Measurements from ENCODE around the gene LBHD1.
"Not testable (repeated sequence)": the region's sequence is repeated elsewhere in the genome, so short reads cannot be mapped to it uniquely, and the experiment has no call there.

LBHD1 gene

DNA sequence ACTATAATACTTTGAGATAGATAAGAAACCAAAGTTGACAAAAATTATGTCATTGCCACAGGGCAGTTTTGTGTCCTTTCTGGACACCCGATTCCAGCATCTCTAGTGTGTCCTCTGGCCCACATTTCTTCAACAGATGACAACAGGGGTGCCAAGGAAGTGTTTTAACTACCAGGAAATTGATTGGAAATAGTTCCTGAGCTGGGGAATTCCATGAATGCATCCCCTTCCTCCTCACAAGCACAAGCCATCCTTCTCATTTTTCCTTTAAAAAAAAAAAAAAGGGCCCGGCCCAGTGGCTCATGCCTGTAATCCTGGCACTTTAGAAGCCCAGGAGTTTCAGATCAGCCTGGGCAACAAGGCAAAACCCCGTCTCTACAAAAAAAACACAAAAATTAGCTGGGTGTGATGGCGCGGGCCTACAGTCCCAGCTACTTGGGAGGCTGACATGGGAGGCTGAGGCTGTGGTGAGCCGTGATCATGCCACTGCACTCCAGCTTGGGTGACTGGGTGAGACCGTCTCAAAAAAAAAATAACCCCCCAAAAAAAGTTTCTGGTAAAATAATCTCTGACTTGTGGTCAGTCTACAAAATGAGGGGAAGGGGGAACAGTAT lies 49.5 kb downstream of the LBHD1 start:
- no peak for DNase-seq (ENCODE audit: low read depth)
- TF ChIP-seq, protein P1, sequence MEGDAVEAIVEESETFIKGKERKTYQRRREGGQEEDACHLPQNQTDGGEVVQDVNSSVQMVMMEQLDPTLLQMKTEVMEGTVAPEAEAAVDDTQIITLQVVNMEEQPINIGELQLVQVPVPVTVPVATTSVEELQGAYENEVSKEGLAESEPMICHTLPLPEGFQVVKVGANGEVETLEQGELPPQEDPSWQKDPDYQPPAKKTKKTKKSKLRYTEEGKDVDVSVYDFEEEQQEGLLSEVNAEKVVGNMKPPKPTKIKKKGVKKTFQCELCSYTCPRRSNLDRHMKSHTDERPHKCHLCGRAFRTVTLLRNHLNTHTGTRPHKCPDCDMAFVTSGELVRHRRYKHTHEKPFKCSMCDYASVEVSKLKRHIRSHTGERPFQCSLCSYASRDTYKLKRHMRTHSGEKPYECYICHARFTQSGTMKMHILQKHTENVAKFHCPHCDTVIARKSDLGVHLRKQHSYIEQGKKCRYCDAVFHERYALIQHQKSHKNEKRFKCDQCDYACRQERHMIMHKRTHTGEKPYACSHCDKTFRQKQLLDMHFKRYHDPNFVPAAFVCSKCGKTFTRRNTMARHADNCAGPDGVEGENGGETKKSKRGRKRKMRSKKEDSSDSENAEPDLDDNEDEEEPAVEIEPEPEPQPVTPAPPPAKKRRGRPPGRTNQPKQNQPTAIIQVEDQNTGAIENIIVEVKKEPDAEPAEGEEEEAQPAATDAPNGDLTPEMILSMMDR (conservative IDR thresholded peaks at IDR 0.05; ENCODE audit: low read length): no peak
- H3K4me3 ChIP-seq (ENCODE audit: low read length): peak overlapping the region; percentile 48

DNA sequence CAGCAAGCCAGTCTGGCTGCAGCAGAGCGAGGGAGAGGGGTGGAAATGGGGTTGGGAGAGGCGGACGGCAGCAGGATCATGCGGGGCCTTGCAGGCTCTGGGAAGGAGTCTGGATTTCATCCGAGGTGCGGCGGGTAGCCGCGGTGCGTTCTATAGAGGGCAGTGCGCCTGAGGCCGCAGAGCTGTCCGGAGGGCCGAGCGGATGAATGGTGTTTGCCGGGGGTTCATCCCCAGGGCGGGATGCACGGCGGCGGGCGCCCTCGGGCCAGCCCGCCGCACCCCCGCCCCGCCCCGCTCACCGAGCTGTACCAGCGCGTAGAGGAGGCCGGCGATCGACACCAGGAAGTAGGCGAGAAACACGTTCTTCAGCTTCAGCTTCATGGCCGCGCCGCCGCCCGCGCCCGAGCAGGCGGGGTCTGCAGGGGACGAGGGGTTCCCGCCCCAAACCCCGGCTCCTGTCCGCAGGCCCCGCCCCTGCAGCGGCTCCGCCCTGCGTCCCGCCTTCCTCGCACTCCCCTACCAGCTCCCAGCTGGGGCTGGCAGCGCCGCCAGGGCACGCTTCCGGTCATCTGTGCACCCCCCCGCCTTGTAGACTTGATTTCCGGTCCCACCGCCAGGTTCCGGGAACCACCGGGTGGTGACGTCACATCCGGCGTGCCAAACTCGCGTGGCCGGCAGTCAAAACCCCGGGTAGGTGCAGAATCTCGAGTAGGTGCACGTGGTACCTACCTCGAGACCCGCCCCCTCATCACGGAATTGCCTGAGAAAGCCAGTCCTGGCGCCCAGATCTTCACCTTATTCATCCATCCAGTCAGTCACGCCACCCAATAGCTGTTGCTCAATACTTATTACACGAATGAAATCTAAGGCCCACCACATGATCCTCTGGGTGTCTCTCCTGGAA lies 50.2 kb downstream of the LBHD1 start, which contains the start of gene B3GAT3:
TSS of gene B3GAT3 (minus strand) at position 420 of the 904 bp plus-strand sequence. CDS start at position 381, 39 bp downstream.
- peak within 1 kb of the TSS; percentile 89 for H3K4me3 ChIP-seq (ENCODE audit: low read length)
- DNase-seq (ENCODE audit: low read depth): peak; percentile 98
- TF ChIP-seq, protein P1 (conservative IDR thresholded peaks at IDR 0.05; ENCODE audit: low read length): no peak

DNA sequence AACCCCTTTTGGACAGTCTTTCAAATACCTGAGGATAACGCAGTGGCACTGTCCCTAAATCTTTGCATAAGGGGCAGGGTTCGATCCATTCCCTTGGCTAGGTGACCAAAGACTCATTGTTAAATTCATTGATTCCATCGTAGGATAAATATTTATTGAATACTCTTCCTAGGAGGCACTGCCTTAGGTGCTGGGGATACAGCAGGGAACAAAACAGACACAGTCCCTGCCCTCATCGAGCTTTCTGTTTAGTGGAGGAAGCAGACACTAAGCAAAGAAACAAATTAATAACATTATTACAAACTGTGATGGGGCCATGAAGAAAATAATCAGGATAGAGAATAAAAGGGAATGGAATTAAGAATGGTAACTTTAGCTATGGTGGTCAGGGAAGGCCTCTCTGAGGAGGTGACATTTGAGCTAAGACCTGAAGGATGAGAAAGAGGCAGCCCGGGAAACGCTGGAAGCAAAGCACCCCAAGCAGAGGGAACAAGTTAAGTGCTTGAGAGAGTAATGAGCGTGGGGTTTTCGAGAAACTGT lies 51.0 kb downstream of the LBHD1 start:
- peak overlapping the region; percentile 89 for H3K4me3 ChIP-seq (ENCODE audit: low read length)
- TF ChIP-seq, protein P1 (conservative IDR thresholded peaks at IDR 0.05; ENCODE audit: low read length): no peak
- DNase-seq (ENCODE audit: low read depth): no peak

DNA sequence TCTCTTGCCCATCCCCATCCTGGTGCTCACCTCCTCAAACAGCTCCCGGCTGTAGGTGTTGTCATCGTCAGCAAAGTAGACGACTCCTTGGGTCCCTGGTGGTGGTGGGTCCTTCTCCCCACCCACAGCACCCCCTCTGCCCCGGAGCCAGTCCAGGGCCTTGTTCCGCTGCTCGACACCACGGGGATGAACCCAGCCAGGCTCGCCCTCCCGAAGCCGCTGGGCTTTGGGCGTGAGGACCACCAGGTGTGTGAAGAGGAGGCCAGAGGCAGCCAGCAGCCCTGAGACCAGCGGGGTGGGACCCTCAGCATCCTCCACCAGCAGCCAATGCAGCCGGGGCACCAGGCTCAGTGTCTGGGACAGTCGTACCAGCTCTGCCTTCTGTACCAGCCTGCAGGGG lies 55.1 kb downstream of the LBHD1 start:
- not testable (repeated sequence) for DNase-seq (ENCODE audit: low read depth); H3K4me3 ChIP-seq (ENCODE audit: low read length)

DNA sequence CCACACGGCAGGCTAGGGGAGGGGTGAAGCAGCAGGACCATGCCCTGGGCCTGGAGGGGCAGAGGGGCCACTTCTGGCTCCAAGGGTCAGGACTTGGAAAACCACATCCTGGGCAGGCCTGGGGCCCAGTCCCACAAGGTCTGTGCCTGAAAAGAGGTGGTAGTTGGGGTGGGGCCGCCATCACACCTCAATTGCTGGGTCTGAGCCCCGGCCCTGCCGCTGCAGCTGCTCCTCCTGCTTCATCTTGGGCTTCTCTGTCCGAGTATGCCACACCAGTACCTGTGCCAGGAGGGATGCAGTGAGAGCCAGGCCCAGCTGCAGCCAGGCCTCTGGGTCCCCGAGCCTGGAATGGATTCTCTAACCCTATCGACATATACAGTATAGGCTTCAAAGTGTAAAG lies 56.5 kb downstream of the LBHD1 start:
- H3K4me3 ChIP-seq (ENCODE audit: low read length): no peak overlapping the region
- no peak for DNase-seq (ENCODE audit: low read depth)
- TF ChIP-seq, protein P1 (conservative IDR thresholded peaks at IDR 0.05; ENCODE audit: low read length): no peak

DNA sequence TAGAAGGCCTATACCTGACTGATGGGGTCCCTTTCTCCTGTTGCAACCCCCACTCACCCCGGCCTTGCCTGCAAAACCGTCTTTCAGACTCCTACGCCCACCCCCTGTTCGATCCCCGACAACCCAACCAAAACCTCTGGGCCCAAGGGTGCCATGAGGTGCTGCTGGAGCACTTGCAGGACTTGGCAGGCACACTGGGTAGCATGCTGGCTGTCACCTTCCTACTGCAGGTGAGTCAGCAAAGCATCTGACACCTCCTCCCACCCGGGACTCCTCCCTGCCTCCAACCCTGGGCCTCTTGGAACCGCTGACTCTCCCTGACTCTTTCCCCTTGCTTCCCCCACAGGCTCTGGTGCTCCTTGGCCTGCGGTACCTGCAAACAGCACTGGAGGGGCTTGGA lies 57.8 kb downstream of the LBHD1 start:
- no peak for DNase-seq (ENCODE audit: low read depth)
- TF ChIP-seq, protein P1 (conservative IDR thresholded peaks at IDR 0.05; ENCODE audit: low read length): no peak

DNA sequence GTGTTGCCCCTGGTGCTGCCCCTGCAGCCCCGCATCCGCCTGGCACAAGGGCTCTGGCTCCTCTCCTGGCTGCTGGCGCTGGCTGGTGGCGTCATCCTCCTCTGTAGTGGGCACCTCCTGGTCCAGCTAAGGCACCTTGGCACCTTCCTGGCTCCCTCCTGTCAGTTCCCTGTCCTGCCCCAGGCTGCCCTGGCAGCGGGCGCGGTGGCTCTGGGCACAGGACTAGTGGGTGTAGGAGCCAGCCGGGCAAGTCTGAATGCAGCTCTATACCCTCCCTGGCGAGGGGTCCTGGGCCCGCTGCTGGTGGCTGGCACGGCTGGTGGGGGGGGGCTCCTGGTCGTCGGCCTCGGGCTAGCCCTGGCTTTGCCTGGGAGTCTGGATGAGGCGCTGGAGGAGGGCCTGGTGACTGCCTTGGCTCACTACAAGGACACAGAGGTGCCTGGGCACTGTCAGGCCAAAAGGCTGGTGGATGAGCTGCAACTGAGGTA lies 58.7 kb downstream of the LBHD1 start:
- H3K4me3 ChIP-seq (ENCODE audit: low read length): peak overlapping the region; percentile 17; the same call in 1 of the 2 replicates
- no peak for DNase-seq (ENCODE audit: low read depth)
- TF ChIP-seq, protein P1 (conservative IDR thresholded peaks at IDR 0.05; ENCODE audit: low read length): no peak

More for the DNA sequence above, 57.8 kb downstream of the LBHD1 start:
- no peak overlapping the region for H3K4me3 ChIP-seq (ENCODE audit: low read length)

Measured in AG10803 (cell line).